C4-2B (cell line): ENCODE measurements around the gene PRR16.

Source experiments
- ZFX ChIP-seq: fragments of 450-650 bp; IDR thresholded peaks from 2 replicates; pipeline ENCODE4 v1.6.1; 2017
- TF ChIP-seq, protein P1 (sequence below): fragments of 450-650 bp; conservative IDR thresholded peaks from 2 replicates; pipeline ENCODE4 v1.5.1; 2017; ENCODE audit warnings: mild to moderate bottlenecking

DNA sequence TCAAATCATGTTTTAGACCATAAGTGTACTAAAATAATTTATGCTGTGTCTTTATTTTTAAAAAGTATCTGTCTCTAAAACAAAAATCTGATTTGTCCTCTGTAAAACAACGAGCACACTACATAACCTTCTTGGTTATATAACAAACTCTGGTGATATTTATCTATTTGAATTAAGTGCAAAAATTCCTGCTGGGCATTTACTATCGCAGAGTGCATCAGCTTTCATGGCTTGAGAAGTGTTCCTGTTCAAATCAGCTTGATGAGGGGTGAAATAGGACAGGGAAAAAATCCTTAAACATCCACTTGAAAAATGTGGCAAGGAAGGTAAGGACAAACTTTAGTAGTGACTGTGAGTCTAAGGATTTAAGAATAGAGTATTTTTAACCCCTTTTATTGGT, 65.3 kb downstream of the PRR16 start:
- TF ChIP-seq, protein P1, sequence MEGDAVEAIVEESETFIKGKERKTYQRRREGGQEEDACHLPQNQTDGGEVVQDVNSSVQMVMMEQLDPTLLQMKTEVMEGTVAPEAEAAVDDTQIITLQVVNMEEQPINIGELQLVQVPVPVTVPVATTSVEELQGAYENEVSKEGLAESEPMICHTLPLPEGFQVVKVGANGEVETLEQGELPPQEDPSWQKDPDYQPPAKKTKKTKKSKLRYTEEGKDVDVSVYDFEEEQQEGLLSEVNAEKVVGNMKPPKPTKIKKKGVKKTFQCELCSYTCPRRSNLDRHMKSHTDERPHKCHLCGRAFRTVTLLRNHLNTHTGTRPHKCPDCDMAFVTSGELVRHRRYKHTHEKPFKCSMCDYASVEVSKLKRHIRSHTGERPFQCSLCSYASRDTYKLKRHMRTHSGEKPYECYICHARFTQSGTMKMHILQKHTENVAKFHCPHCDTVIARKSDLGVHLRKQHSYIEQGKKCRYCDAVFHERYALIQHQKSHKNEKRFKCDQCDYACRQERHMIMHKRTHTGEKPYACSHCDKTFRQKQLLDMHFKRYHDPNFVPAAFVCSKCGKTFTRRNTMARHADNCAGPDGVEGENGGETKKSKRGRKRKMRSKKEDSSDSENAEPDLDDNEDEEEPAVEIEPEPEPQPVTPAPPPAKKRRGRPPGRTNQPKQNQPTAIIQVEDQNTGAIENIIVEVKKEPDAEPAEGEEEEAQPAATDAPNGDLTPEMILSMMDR, result no peak
- TF ChIP-seq ZFX, result no peak
